Sigmoid colon (tissue), 7 donors: Measurements from ENCODE around the gene RUSF1. TPM values are rescaled to one million over a fixed set of nuclear protein-coding genes. Genes with fewer than 3 reads are reported as not detected.
A peak's percentile ranks its signal among the peaks of the same experiment; 100 is the strongest.
"Not testable (repeated sequence)": the region's sequence is repeated elsewhere in the genome, so short reads cannot be mapped to it uniquely, and the experiment has no call there.

Source experiments
- DNase-seq: peaks from one replicate; pipeline ENCODE4 v3.0.0-alpha.2; 2019
- H3K27ac ChIP-seq, 4 donors: fragments of 200-600 bp; sonication (generic); one replicate each; pipeline ENCODE4 v1.5.1; 2016 to 2019; ENCODE audit warnings: mild to moderate bottlenecking in 1 of 4
- H3K27me3 ChIP-seq, 3 donors: fragments of 200-600 bp; sonication (generic); one replicate each; pipeline ENCODE4 v1.5.1; 2019; ENCODE audit warnings: mild to moderate bottlenecking in 1 of 3
- H3K36me3 ChIP-seq, 4 donors: fragments of 200-600 bp; sonication (generic); one replicate each; pipeline ENCODE4 v1.5.1; 2016 to 2019
- H3K4me1 ChIP-seq, 4 donors: fragments of 200-600 bp; sonication (generic); one replicate each; pipeline ENCODE4 v1.5.1; 2017 to 2019
- H3K4me3 ChIP-seq, 4 donors: fragments of 200-600 bp; sonication (generic); one replicate each; pipeline ENCODE4 v1.5.1; 2017 to 2019; ENCODE audit warnings: mild to moderate bottlenecking in 2 of 4, moderate library complexity in 1 of 4
- H3K9me3 ChIP-seq, 4 donors: fragments of 200-600 bp in 3 of 4; sonication (generic) in 3 of 4; one replicate each; pipeline versions ENCODE4 v1.5.1 to v1.6.1; 2013 to 2019
- CTCF ChIP-seq, 4 experiments: fragments of 450-650 bp in 3 of 4; fragments of 200-600 bp in 1 of 4; IDR thresholded peaks; one replicate each; pipeline ENCODE4 v1.5.1; 2016 to 2019; ENCODE audit warnings: antibody characterized with exemption in 4 of 4, mild to moderate bottlenecking in 3 of 4, moderate library complexity in 2 of 4
- EP300 ChIP-seq, 4 donors: sonication (generic); formaldehyde crosslinking; IDR thresholded peaks; one replicate each; pipeline ENCODE4 v1.6.1; 2017; ENCODE audit warnings: antibody characterized with exemption in 4 of 4
- POLR2A ChIP-seq, 2 donors: fragments of 450-650 bp; IDR thresholded peaks; one replicate each; pipeline ENCODE4 v1.6.1; 2016; ENCODE audit warnings: antibody characterized with exemption in 2 of 2, mild to moderate bottlenecking in 2 of 2, moderate library complexity in 2 of 2
- POLR2AphosphoS5 ChIP-seq, 4 donors: sonication (generic); formaldehyde crosslinking; IDR thresholded peaks; one replicate each; pipeline ENCODE4 v1.6.1; 2017; ENCODE audit warnings: antibody characterized with exemption in 4 of 4
- WGBS, 2 donors: extraction: QIAGEN DNeasy Blood & Tissue Kit; methylation state at CpG; one replicate each; pipeline ENCODE4 v1.1.7; 2013; 5-methylcytosine and 5-hydroxymethylcytosine counted together
- intact Hi-C: fragments of 100-400 bp; cut with DNase I; formaldehyde crosslinking; loops from one replicate; pipeline ENCODE4 v1.15.1; 2023
- polyA plus RNA-seq, 3 donors: library from polyadenylated mRNA; stranded (reverse); fragments of 200-250 nt; gene quantifications; one replicate each; pipeline ENCODE4 v1.2.3, GENCODE V29; 2013
- total RNA-seq, 4 donors: library from RNA; depleted of rRNA; stranded (reverse); fragments of >200 nt; gene quantifications; one replicate each; pipeline ENCODE4 v1.1.0, GENCODE V29; 2016
- donor health status: healthy with polysubstance abuse.
- donor health status: Bipolar disorder and iron deficiency.
- donor health status: healthy.

Gene RUSF1
- 10 to 100 TPM; 31.6 to 67.0 (median 37.2) TPM for total RNA-seq
- polyA plus RNA-seq, result 10 to 100 TPM in 2 of 3 donors, 1 to 10 TPM in 1; 7.9 to 64.0 (median 12.6) TPM

GRCh38 chr16:31507929-31508705 is at the start of gene RUSF1:
Gene RUSF1 (minus strand): TSS chr16:31508391. CDS start chr16:31508373, 18 bp downstream.
- peaks cover 0 to 9% (median 0%) of the 10 kb centered on the region in 4 donors for H3K36me3 ChIP-seq
- WGBS, 2 donors, result 0% methylated on average over 65 of the region's 65 CpGs
- DNase-seq, result peak; percentile 95

GRCh38 chr16:31542763-31543162 is 34.6 kb upstream of the RUSF1 start:
- peaks cover 0 to 2% (median under 1%) of the 10 kb centered on the region in 4 donors for H3K4me1 ChIP-seq
- peaks cover 2 to 24% (median 16%) of the 10 kb centered on the region in 3 donors for H3K27me3 ChIP-seq
- 91% methylated on average over 4 of the region's 4 CpGs for WGBS, 2 donors
- no peak for TF ChIP-seq POLR2AphosphoS5 (IDR thresholded peaks at IDR 0.05)
- no peak for TF ChIP-seq CTCF (IDR thresholded peaks at IDR 0.05)
- TF ChIP-seq POLR2A (IDR thresholded peaks at IDR 0.05), result no peak
- no peak for TF ChIP-seq EP300 (IDR thresholded peaks at IDR 0.05)
- H3K9me3 ChIP-seq, result peaks cover 0 to 5% (median 0%) of the 10 kb centered on the region in 4 donors
- intact Hi-C loops, result no loop called here
- no peaks in the 10 kb centered on the region for H3K36me3 ChIP-seq
- no peak overlapping the region for H3K27ac ChIP-seq
- DNase-seq, result no peak
- H3K4me3 ChIP-seq, result no peak overlapping the region

More at GRCh38 chr16:31507929-31508705, at the start of gene RUSF1:
- Histone ChIP-seq H3K4me1 (peaks cover 0 to 42% (median 31%) of the 10 kb centered on the region in 4 donors), H3K9me3 (no peaks in the 10 kb centered on the region), H3K27ac (peak within 1 kb of the TSS; percentile 92 to 97 (median 94)), H3K4me3 (peak within 1 kb of the TSS; percentile 75 to 97 (median 92)), H3K27me3 (no peaks in the 10 kb centered on the region)
- intact Hi-C loops, result loop anchor here (1.0 to 10.0 kb wide), 3 partner anchors 35 to 367 kb away; partner anchors contain the start of genes ARMC5, TGFB1I1 and ZNF267
- peak; percentile 92 to 97 (median 96) for TF ChIP-seq POLR2AphosphoS5 (IDR thresholded peaks at IDR 0.05)
- TF ChIP-seq CTCF (IDR thresholded peaks at IDR 0.05), result no peak
- peak; percentile 91 for TF ChIP-seq POLR2A (IDR thresholded peaks at IDR 0.05)
- TF ChIP-seq EP300 (IDR thresholded peaks at IDR 0.05), result peak in 1 of 4 donors; percentile 61

GRCh38 chr16:31539762-31540161 is 31.6 kb upstream of the RUSF1 start:
- WGBS, 2 donors, result 79 to 83% methylated on average over 4 of the region's 4 CpGs
- H3K4me3 ChIP-seq, H3K36me3 ChIP-seq, H3K9me3 ChIP-seq, DNase-seq, intact Hi-C loops, H3K4me1 ChIP-seq, H3K27ac ChIP-seq: not testable (repeated sequence)
- peaks cover 8 to 44% (median 24%) of the 10 kb centered on the region in 3 donors for H3K27me3 ChIP-seq

- H3K27ac ChIP-seq, H3K9me3 ChIP-seq, H3K4me3 ChIP-seq, DNase-seq, H3K4me1 ChIP-seq, H3K36me3 ChIP-seq, intact Hi-C loops: not testable (repeated sequence)
- 72 to 82% methylated on average over 7 of the region's 7 CpGs for WGBS, 2 donors
- H3K27me3 ChIP-seq, result peaks cover 8 to 58% (median 24%) of the 10 kb centered on the region in 3 donors
Observed at GRCh38 chr16:31538243-31538598, 30.0 kb upstream of the RUSF1 start.

DNA sequence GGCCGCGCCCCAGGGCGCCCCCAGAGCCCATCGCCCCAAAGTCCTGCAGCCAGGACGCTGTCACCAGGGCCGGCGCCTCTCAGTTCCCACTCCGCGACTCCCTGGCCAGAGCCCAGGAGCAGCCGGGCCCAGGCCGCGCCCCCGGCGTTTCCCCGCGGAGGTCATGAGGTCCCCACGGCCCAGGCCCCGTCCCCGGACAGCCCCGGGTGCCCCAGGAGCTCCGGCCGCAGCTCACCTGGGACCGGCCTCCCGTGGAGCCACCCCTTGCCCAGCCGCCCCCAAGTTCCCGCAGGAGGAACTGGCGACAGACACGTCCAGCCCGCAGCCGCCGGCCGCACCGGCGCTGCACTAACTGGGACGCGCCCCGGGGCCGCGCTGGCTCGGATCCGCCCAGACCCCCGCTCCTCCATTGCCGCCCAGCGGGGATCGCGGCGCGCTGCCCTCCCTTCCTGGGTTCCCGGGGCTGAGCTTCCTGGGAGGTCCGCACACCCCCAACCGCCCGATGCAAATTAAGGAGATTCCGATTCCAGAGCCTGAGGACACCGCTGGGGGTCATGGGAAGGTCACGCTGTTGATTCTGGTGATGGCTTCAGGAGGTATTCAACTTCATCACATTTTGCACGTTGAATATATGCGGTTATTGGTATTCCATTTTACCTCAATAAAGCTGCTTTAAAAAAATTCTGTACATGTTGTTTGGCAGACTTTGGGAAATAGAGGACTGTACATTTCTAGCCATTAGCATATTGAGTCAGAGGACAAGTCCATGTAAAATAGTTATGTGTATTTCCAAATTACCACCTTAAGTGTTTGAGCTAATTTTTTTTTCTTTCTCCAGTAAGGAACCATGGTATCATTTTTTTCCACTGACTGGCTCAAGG is 29.4 kb upstream of the RUSF1 start:
- WGBS, 2 donors, result 10 to 13% methylated on average over 57 of the region's 57 CpGs
- DNase-seq, result no peak
- Histone ChIP-seq H3K27ac (no peak overlapping the region), H3K4me3 (peak overlapping the region in 3 of 4 donors; percentile 9 to 45 (median 37)), H3K36me3 (no peaks in the 10 kb centered on the region), H3K4me1 (peaks cover 0 to 9% (median 7%) of the 10 kb centered on the region in 4 donors), H3K27me3 (peaks cover 8 to 59% (median 24%) of the 10 kb centered on the region in 3 donors), H3K9me3 (peaks cover 0 to 2% (median 0%) of the 10 kb centered on the region in 4 donors)
- TF ChIP-seq CTCF (IDR thresholded peaks at IDR 0.05), result no peak
- TF ChIP-seq EP300 (IDR thresholded peaks at IDR 0.05), result no peak
- no peak for TF ChIP-seq POLR2AphosphoS5 (IDR thresholded peaks at IDR 0.05)
- TF ChIP-seq POLR2A (IDR thresholded peaks at IDR 0.05), result no peak
- intact Hi-C loops, result no loop called here
